Endothelial cell of umbilical vein (primary cell): Measurements from ENCODE around the gene PID1. TPM values are rescaled to one million over a fixed set of nuclear protein-coding genes. Genes with fewer than 3 reads are reported as not detected.

Experiments used
- BruUV-seq: library from RNA; stranded (reverse); fragments of 400-500 nt; replicated peaks from 2 replicates; lab custom pipeline; 2021; lab: Mats Ljungman, UMichigan
- CTCF ChIA-PET: fragments of 300-600, 350-600 bp; sonication (Branson Sonifier 250); formaldehyde crosslinking; loops from one replicate; lab custom pipeline; 2021; ENCODE audit warnings: antibody characterized with exemption, inconsistent platforms; lab: Charles Lee
- POLR2A ChIA-PET: fragments of 300-600, 350-600 bp; sonication (Branson Sonifier 250); formaldehyde crosslinking; loops from one replicate; lab custom pipeline; 2021; ENCODE audit warnings: antibody characterized with exemption, inconsistent platforms; lab: Charles Lee
- DNase-seq: peaks from one replicate; pipeline ENCODE4 v3.0.0-alpha.2; 2011; ENCODE audit warnings: low read depth, low spot score
- FAIRE-seq: peaks from 2 replicates; lab custom pipeline; 2011; peaks lifted over from hg19 to GRCh38; lab: Jason Lieb, UNC
- H2AFZ ChIP-seq: 2 replicates; pipeline ENCODE4 v1.6.0; 2012; ENCODE audit warnings: low read depth, low read length, control low read depth, inconsistent platforms
- H3K27ac ChIP-seq: 2 replicates; pipeline ENCODE4 v1.5.1; 2011; ENCODE audit warnings: low read depth, mild to moderate bottlenecking, control low read depth, low read length, moderate library complexity; ENCODE audit not compliant: insufficient read depth
- H3K27me3 ChIP-seq, 2 experiments: 2 replicates each; pipeline versions ENCODE4 v1.6.0 to v1.6.1; 2011; ENCODE audit warnings: low read length in 2 of 2, mixed read lengths in 1 of 2; ENCODE audit not compliant: control insufficient read depth in 2 of 2, insufficient read depth in 2 of 2
- H3K36me3 ChIP-seq, 2 experiments: 2 replicates in 1 of 2; 3 replicates in 1 of 2; pipeline ENCODE4 v1.5.1; 2011; ENCODE audit warnings: low read length in 2 of 2, mild to moderate bottlenecking in 1 of 2, moderate library complexity in 1 of 2; ENCODE audit not compliant: control insufficient read depth in 2 of 2, insufficient read depth in 2 of 2; ENCODE audit errors: extremely low read depth in 1 of 2
- H3K4me1 ChIP-seq: 3 replicates; pipeline ENCODE4 v1.5.1; 2011; ENCODE audit warnings: mild to moderate bottlenecking, low read length; ENCODE audit not compliant: control insufficient read depth, insufficient read depth; ENCODE audit errors: extremely low read depth
- H3K4me2 ChIP-seq: 2 replicates; pipeline ENCODE4 v1.6.1; 2011; ENCODE audit warnings: low read length, control low read depth, mixed read lengths; ENCODE audit not compliant: insufficient read depth
- H3K4me3 ChIP-seq, 3 experiments: fragments of 200-600 bp in 1 of 3; sonication (generic), shearing (Covaris generic) in 1 of 3; replicated peaks in 1 of 3; 2 replicates each; pipeline ENCODE4 v1.5.1; 2011 to 2016; ENCODE audit warnings: control low read depth in 3 of 3, low read length in 3 of 3, mild to moderate bottlenecking in 2 of 3, inconsistent platforms in 1 of 3, low read depth in 1 of 3, moderate library complexity in 1 of 3; ENCODE audit not compliant: insufficient read depth in 1 of 3
- H3K79me2 ChIP-seq: 2 replicates; pipeline ENCODE4 v1.6.0; 2012; ENCODE audit warnings: low read length, inconsistent platforms; ENCODE audit not compliant: control insufficient read depth, insufficient read depth
- H3K9ac ChIP-seq: replicated peaks from 2 replicates; pipeline ENCODE3; 2011; ENCODE audit warnings: low read length, control low read depth; ENCODE audit not compliant: insufficient read depth; ENCODE audit errors: extremely low read depth
- H3K9me1 ChIP-seq: replicated peaks from 3 replicates; pipeline ENCODE4 v1.6.0; 2011; ENCODE audit warnings: mild to moderate bottlenecking, low read length; ENCODE audit not compliant: control insufficient read depth, insufficient read depth; ENCODE audit errors: extremely low read depth
- H3K9me3 ChIP-seq: replicated peaks from 2 replicates; pipeline ENCODE4 v1.5.1; 2012; ENCODE audit warnings: low read length, inconsistent platforms; ENCODE audit not compliant: control insufficient read depth, insufficient read depth
- H4K20me1 ChIP-seq: replicated peaks from 2 replicates; pipeline ENCODE3; 2011; ENCODE audit warnings: mild to moderate bottlenecking, low read length; ENCODE audit not compliant: control insufficient read depth, insufficient read depth; ENCODE audit errors: extremely low read depth
- EZH2 ChIP-seq: IDR thresholded peaks from 2 replicates; pipeline ENCODE4 v1.6.1; 2012; ENCODE audit warnings: borderline replicate concordance, low read depth, mild to moderate bottlenecking, moderate library complexity, low read length, inconsistent platforms; ENCODE audit not compliant: severe bottlenecking
- FOS ChIP-seq: IDR thresholded peaks from 2 replicates; pipeline ENCODE4 v1.6.1; 2011; ENCODE audit warnings: mild to moderate bottlenecking, low read length, moderate library complexity, borderline replicate concordance; ENCODE audit not compliant: insufficient read depth
- GATA2 ChIP-seq: IDR thresholded peaks from 2 replicates; pipeline ENCODE4 v1.7.0; 2011; ENCODE audit warnings: low read depth, mild to moderate bottlenecking, moderate library complexity, mixed read lengths, low read length; ENCODE audit not compliant: insufficient read length, insufficient read depth
- JUN ChIP-seq: IDR thresholded peaks from 2 replicates; pipeline ENCODE4 v1.6.1; 2011; ENCODE audit warnings: borderline replicate concordance, low read depth; ENCODE audit not compliant: insufficient read length, insufficient read depth
- MYC ChIP-seq: IDR thresholded peaks from one replicate; pipeline ENCODE4 v1.6.1; 2011; ENCODE audit warnings: mild to moderate bottlenecking, low read depth, low read length
- POLR2A ChIP-seq: IDR thresholded peaks from 2 replicates; pipeline ENCODE4 v1.6.1; 2012; ENCODE audit warnings: low read depth, mild to moderate bottlenecking, control low read depth, low read length
- dilution Hi-C: fragments of 300-500 bp; cut with MboI; formaldehyde crosslinking; loops from one replicate; pipeline ENCODE4 v1.15.0; 2019; ENCODE audit warnings: low sequenced_read_pairs; ENCODE audit not compliant: extremely low pct_ligation_motif_present
- intact Hi-C: fragments of 100-400 bp; cut with micrococcal nuclease; formaldehyde crosslinking; loops from one replicate; pipeline ENCODE4 v1.10.0; 2022
- polyA plus RNA-seq, 4 experiments: library from polyadenylated mRNA; depleted of rRNA in 3 of 4; stranded (reverse) in 3 of 4; unstranded in 1 of 4; fragments of >200 nt; gene quantifications; 2 replicates each; pipeline versions ENCODE4 v1.2.1 to v1.2.3, GENCODE V29; 2011 to 2012; ENCODE audit warnings: missing spikeins in 1 of 4
- total RNA-seq: library from RNA; stranded (reverse); gene quantifications from 2 replicates; pipeline ENCODE4 v1.2.3, GENCODE V29; 2021
- TF ChIP-seq, protein P1 (sequence below), 2 donors: IDR thresholded peaks; 1 replicate in 1 of 2; 2 replicates in 1 of 2; pipeline ENCODE4 v1.5.1; 2011; ENCODE audit warnings: low read length in 2 of 2, mild to moderate bottlenecking in 2 of 2, moderate library complexity in 2 of 2, control low read depth in 1 of 2, inconsistent platforms in 1 of 2, low read depth in 1 of 2; ENCODE audit not compliant: insufficient read depth in 1 of 2; ENCODE audit errors: extremely low read depth in 1 of 2
- TF ChIP-seq, protein P2 (sequence below): IDR thresholded peaks from 2 replicates; pipeline ENCODE4 v1.6.1; 2011; ENCODE audit not compliant: insufficient read depth, insufficient read length

PID1 gene
- total and polyA plus RNA-seq, 2 donors (not counting 3 experiments of a cell fraction or from before 2014, with no cell fraction given): not detected

DNA sequence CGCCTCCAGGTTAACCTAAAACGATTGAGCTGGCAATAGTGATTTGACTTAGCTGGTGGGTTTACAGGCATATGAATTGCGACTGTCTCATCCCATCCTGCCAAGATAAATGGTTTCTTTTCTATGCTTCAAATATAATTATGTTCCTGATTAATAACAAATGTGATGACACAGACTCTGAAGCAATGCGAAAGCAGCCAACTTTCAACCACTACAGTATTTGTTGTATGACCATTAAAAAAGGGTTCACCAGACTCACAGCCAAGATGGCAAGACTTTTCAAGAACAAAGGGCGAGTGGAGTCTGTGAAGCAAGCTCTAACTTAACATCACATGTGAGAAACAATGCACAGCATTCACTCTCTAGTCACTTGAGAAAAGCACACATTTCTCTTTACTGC lies 186.6 kb downstream of the PID1 start:
- Histone ChIP-seq H3K36me3 (no peaks in the 10 kb centered on the region), H3K27me3 (no peaks in the 10 kb centered on the region), H3K4me2 (no peak overlapping the region), H3K27ac (no peak overlapping the region), H3K4me3 (no peak overlapping the region), H3K9me1 (no peaks in the 10 kb centered on the region), H3K4me1 (no peaks in the 10 kb centered on the region), H3K9ac (no peak overlapping the region), H3K79me2 (no peaks in the 10 kb centered on the region), H2AFZ (no peak overlapping the region), H3K9me3 (peaks cover 4% of the 10 kb centered on the region), H4K20me1 (no peaks in the 10 kb centered on the region)
- no peak for TF ChIP-seq JUN
- no peak for TF ChIP-seq GATA2
- TF ChIP-seq, protein P1, sequence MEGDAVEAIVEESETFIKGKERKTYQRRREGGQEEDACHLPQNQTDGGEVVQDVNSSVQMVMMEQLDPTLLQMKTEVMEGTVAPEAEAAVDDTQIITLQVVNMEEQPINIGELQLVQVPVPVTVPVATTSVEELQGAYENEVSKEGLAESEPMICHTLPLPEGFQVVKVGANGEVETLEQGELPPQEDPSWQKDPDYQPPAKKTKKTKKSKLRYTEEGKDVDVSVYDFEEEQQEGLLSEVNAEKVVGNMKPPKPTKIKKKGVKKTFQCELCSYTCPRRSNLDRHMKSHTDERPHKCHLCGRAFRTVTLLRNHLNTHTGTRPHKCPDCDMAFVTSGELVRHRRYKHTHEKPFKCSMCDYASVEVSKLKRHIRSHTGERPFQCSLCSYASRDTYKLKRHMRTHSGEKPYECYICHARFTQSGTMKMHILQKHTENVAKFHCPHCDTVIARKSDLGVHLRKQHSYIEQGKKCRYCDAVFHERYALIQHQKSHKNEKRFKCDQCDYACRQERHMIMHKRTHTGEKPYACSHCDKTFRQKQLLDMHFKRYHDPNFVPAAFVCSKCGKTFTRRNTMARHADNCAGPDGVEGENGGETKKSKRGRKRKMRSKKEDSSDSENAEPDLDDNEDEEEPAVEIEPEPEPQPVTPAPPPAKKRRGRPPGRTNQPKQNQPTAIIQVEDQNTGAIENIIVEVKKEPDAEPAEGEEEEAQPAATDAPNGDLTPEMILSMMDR (IDR thresholded peaks at IDR 0.05; ENCODE audit: extremely low read depth in 1 of 2, insufficient read depth in 1 of 2, low read depth in 1 of 2, low read length in 2 of 2): no peak
- no peak for TF ChIP-seq MYC
- no peak for TF ChIP-seq EZH2
- no peak for TF ChIP-seq FOS
- TF ChIP-seq, protein P2, sequence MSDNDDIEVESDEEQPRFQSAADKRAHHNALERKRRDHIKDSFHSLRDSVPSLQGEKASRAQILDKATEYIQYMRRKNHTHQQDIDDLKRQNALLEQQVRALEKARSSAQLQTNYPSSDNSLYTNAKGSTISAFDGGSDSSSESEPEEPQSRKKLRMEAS: no peak
- TF ChIP-seq POLR2A: no peak
- ChIA-PET CTCF (no interaction called here), POLR2A (no interaction called here)
- DNase-seq (no peak), FAIRE-seq (no peak)
- BruUV-seq: no TSS peak
- dilution Hi-C loops (no loop called here), intact Hi-C loops (no loop called here)
